Measurements from ENCODE around the gene ASPHD2.

The ASPHD2 gene

GRCh38 chr22:26447584-26448329 lies 18.7 kb downstream of the ASPHD2 start:
- DNase-seq, result no peak

DNA sequence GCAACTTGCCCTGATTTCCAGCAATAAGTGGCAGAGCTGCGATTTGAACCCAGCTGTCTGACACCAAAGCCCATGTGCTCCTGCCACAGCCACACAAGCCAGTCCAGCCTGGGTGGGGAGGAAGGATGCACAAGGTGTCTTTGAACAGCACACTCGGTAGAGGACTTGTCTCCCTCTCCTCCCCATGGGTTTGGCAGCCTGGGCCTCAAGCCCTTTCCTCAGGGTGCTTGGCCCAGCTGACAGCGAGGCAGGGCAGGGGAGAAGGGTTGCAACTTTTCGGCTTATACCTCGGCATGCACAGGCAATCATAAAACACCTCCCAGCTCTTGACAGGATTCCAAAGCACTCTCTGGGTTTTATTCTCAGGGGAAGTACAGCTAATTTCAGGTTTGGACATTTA lies 19.3 kb downstream of the ASPHD2 start:
- DNase-seq, result no peak

- no peak for DNase-seq
Measured at GRCh38 chr22:26448941-26449340, 19.9 kb downstream of the ASPHD2 start.

DNA sequence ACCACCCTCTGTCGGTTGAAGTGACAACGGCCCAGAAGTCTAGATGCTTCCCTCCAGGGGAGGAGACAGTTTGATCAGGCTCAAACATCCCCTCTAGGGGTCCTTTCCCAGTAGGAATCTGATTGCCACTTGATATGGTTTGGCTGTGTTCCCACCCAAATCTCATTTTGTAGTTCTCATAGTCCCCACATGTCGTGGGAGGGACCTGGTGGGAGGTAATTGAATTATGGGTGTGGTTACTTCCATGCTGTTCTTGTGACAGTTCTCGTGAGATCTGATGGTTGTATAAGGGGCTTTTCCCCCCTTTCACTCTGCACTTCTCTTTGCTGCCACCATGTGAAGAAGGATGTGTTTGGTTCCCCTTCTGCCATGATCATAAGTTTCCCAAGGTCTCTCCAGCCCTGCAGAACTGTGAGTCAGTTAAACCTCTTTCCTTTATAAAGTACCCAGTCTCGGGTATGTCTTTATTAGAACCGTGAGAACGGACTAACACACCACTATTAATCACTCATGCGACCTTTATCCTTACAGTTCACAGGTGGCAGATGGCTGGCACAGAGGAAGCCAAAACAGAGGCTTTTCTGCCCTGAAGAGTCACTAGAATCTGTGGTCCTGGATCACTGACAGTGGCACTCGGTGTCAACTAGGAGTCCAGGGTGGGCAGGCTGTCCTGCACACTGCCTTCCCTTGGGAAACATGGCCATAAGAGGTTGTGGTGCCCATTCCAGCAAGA lies 21.6 kb downstream of the ASPHD2 start:
- no peak for DNase-seq

DNA sequence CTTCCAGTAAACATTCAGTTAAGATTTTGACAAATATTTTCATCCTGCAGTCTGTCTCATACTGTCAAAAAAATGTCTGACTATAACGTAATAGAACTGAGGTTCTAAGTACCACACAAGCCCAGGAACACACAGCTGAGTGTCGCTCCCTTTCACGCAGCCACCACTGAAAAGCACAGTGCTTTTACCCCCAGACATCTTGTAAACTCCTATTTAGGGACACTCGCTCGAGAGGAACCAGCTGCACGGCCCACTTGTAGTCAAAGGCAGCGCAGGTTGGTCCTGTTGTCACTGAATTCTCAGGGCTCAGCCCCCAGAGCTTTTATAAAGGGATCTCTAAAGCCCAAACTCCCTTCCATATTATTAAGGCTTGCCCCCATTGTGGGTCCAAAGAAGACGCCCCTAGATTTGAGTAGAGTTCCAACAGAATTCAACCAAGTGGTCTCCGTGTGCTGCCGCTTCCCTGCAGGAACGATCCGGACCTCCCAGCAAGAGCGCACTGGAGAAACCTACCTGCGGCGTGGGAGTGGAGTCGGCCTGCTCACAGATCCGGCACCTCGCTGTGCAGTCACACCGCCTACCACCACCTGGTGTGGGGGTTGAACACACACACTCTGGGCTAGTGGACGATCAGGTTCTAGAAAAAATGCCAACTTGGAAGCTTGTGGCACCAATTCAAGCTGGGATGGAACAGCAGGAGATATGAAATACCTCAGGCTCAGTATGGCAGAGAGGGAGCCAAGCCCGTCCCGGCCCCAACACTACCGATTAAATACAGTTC lies 23.4 kb downstream of the ASPHD2 start:
- no peak for DNase-seq

GRCh38 chr22:26453216-26453615 lies 24.2 kb downstream of the ASPHD2 start:
- no peak for DNase-seq

GRCh38 chr22:26453812-26454500 lies 24.9 kb downstream of the ASPHD2 start:
- no peak for DNase-seq

GRCh38 chr22:26457661-26458272 lies 28.7 kb downstream of the ASPHD2 start:
- DNase-seq, result no peak

GRCh38 chr22:26460202-26460601 lies 31.1 kb downstream of the ASPHD2 start:
- DNase-seq, result no peak

GRCh38 chr22:26461188-26461810 lies 32.2 kb downstream of the ASPHD2 start:
- DNase-seq, result peak; percentile 9 to 28 (median 18)

- DNase-seq, result no peak
Measured at GRCh38 chr22:26462051-26462450, 33.0 kb downstream of the ASPHD2 start.

- no peak for DNase-seq
Measured at GRCh38 chr22:26462641-26463040, 33.6 kb downstream of the ASPHD2 start.

DNA sequence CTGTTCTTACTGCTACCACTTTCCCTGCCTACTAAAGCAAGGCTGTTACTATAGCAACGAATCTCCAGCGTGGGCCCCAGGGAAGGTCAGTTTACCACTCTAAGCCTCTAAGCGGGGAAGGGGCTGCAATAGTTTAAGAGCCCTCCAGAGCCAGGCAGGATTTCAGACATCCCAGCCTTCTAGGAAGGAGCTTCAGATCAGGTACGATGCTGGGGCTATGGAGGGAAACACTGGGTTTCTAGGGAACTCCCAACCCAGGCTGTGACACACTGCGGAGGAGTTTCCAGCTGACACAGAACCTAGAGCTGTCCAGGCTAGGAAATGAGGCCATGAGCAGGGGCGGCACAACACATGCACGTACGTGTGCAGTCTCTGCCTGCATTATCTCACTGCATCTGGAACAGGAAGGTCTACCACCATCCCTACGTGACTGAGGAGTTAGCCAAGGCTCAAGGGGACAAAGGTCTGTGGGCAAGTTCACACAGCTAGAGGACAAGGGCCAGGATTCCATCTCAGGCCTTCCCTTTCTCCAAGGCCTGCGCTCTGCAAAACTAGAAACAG lies 34.1 kb downstream of the ASPHD2 start:
- DNase-seq, result no peak

- no peak for DNase-seq
Measured at GRCh38 chr22:26463688-26464087, 34.6 kb downstream of the ASPHD2 start.

DNA sequence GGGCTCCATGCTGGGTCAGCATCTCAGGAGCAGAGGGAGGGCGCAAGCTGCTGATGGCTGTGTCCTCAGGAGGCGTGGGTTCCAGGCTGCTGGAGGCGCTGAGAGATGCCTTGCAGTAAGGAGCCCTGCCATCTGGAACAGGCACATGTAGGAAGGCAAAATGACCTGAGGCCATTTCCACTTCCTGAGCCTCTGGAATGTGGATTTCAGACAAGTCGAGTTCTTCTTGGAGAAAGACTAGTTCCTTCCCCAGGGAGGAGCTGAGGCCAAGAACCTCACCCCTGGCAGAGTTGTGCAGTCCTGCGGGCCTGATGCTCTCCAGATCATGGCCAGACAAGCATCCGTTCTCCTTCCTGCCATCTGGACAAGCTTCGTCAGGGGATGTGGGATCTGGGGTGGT lies 35.3 kb downstream of the ASPHD2 start:
- no peak for DNase-seq

GRCh38 chr22:26466196-26466595 lies 37.1 kb downstream of the ASPHD2 start:
- DNase-seq, result no peak

DNA sequence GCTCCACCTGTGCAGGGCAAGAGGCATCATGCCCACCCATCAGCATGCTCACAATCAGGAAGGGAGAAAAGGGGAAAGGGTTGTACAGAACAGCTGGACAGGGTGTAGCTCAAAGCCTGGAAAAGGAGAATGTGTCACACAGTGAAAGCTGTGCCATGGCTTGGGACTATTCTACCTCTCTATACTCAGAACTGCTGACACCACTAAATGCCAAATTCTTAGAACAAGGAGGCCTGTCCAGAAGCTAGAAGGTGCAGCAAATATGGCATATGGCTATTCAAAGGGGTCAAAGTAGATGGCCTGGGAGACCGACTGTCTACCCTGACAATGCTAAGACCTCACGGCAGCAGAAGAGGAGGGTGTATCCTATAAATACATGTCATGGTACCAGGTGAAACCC lies 41.7 kb downstream of the ASPHD2 start:
- DNase-seq, result no peak

GRCh38 chr22:26471522-26471921 lies 42.5 kb downstream of the ASPHD2 start:
- no peak for DNase-seq

DNA sequence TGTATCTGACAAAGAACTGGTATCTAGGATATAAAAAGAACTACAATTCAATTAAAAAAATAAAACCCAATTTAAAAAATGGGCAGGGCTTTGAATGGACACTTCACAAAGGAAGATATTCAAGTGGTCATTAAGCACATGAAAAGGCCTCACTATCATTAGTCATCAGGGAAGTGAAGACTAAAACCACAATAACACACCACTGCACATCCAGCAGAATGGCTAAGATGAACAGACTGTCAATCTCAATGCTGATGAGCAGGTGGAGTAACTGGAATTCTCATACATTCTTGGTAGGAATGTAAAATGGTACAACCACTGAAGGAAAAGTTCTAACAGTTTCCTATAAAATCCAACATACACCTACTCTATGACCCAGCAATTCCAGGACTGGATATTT lies 45.6 kb downstream of the ASPHD2 start:
- DNase-seq, result no peak

DNA sequence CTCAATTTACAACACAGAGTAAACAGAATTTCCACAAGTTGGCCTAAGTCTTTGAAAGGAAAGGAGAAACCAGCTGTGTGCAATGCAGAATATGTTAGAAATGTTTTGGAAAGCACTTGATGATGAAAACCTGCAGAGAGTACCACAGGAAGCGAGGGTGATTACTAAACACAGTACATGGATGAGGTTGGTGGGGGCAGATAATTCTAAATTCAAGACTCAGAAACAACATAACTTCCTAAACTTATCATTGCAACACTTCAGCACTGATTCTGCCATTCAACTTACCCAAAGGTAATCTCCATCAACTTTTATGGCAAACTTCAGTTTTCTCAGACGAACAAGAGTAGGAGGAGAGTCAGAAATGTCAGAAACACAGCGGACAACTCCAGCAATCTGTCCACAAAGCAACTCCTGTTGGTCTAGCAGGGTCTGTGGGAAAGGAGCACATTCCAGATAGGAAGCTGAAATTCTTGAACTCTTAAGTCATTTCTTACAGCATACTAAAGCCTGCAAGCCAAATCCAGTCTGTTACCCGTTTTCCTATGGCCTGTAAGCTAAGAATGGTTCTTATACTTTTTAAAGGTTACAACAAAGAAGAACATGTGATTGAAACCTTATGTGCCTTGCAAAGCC lies 47.8 kb downstream of the ASPHD2 start:
- no peak for DNase-seq

GRCh38 chr22:26477341-26477731 lies 48.3 kb downstream of the ASPHD2 start:
- no peak for DNase-seq

All from activated CD4-positive, CD25-positive, alpha-beta regulatory T cell (primary cell).